K562 (cell line): ENCODE results near the gene ADAMTS2. TPM values are rescaled to one million over a fixed set of nuclear protein-coding genes. Genes with fewer than 3 reads are reported as not detected.
A peak's percentile ranks its signal among the peaks of the same experiment; 100 is the strongest.

ENCODE experiments used
- CXXC5 ChIP-seq: fragments of 250-450 bp; sonication (Bioruptor Pico); IDR thresholded peaks from 2 replicates; pipeline ENCODE4 v1.8.0; 2022; ENCODE audit warnings: inconsistent platforms, mild to moderate bottlenecking, moderate library complexity
- GTF2A2 ChIP-seq: IDR thresholded peaks from 2 replicates; pipeline ENCODE4 v1.6.1; 2016; ENCODE audit warnings: mild to moderate bottlenecking, missing genetic modification characterization, missing compliant biosample characterization
- HNRNPUL1 ChIP-seq: fragments of 200-400 bp; formaldehyde crosslinking; IDR thresholded peaks from 2 replicates; pipeline ENCODE4 v1.6.1; 2017; ENCODE audit warnings: low read length
- RB1 ChIP-seq: fragments of 450-650 bp; IDR thresholded peaks from 2 replicates; pipeline ENCODE4 v1.6.1; 2017; ENCODE audit warnings: low read depth, mild to moderate bottlenecking
- ZBTB7A ChIP-seq: IDR thresholded peaks from 2 replicates; pipeline ENCODE4 v1.6.1; 2011; ENCODE audit warnings: low read depth, mild to moderate bottlenecking, low read length, moderate library complexity, borderline replicate concordance; ENCODE audit not compliant: control insufficient read depth
- ZNF3 ChIP-seq: fragments of 250-450 bp; sonication (Bioruptor Pico); IDR thresholded peaks from 2 replicates; pipeline ENCODE4 v1.5.0; 2021; ENCODE audit warnings: mild to moderate bottlenecking, moderate library complexity
- polyA plus RNA-seq, 8 experiments: library from polyadenylated mRNA; depleted of rRNA in 4 of 8; stranded (reverse) in 5 of 8; unstranded in 3 of 8; fragments of >200 nt; fragmentation: Nextera tagmentation in 2 of 8; fragmentation: Illumina TruSeq in 1 of 8; extraction: Ambion mirVana in 2 of 8; extraction: Trizol in 1 of 8; gene quantifications; 2 replicates each; pipeline versions ENCODE4 v1.2.1 to v1.2.3, GENCODE V29; 2011 to 2014; ENCODE audit warnings: inconsistent platforms in 1 of 8, missing spikeins in 1 of 8
- total RNA-seq, 7 experiments: library from RNA; depleted of rRNA in 6 of 7; stranded (reverse); fragments of >200 nt in 6 of 7; fragmentation: Illumina TruSeq in 2 of 7; extraction: Trizol in 2 of 7; gene quantifications; 2 replicates each; pipeline versions ENCODE4 v1.2.1 to v1.2.3, GENCODE V29; 2011 to 2021; ENCODE audit warnings: low replicate concordance in 1 of 7
- TF ChIP-seq, protein P1 (sequence below), 2 experiments: fragments of 150-350 bp in 1 of 2; IDR thresholded peaks; 2 replicates each; pipeline ENCODE4 v1.6.1; 2012 to 2016; ENCODE audit warnings: low read depth in 2 of 2, low read length in 2 of 2, mild to moderate bottlenecking in 1 of 2, moderate library complexity in 1 of 2
- TF ChIP-seq, protein P2 (sequence below), 2 experiments: fragments of 450-650 bp; formaldehyde crosslinking in 1 of 2; IDR thresholded peaks; 2 replicates each; pipeline versions ENCODE4 v1.4.0 to v1.6.1; 2014 to 2020; ENCODE audit warnings: mild to moderate bottlenecking in 2 of 2, borderline replicate concordance in 1 of 2, low read depth in 1 of 2
- TF ChIP-seq, protein P3 (sequence below): fragments of 450-650 bp; IDR thresholded peaks from 2 replicates; pipeline ENCODE4 v1.6.1; 2016; ENCODE audit warnings: low read depth, mild to moderate bottlenecking, moderate library complexity
- TF ChIP-seq, protein P4 (sequence below): fragments of 250-450 bp; sonication (Bioruptor Pico); IDR thresholded peaks from 2 replicates; pipeline ENCODE4 v1.8.0; 2022; ENCODE audit warnings: inconsistent platforms, mild to moderate bottlenecking, moderate library complexity, borderline replicate concordance

ADAMTS2 gene
- total and polyA plus RNA-seq, 9 of the 15 experiments (the other 6 are each of a cell fraction or from before 2014, with no cell fraction given) = not detected

DNA sequence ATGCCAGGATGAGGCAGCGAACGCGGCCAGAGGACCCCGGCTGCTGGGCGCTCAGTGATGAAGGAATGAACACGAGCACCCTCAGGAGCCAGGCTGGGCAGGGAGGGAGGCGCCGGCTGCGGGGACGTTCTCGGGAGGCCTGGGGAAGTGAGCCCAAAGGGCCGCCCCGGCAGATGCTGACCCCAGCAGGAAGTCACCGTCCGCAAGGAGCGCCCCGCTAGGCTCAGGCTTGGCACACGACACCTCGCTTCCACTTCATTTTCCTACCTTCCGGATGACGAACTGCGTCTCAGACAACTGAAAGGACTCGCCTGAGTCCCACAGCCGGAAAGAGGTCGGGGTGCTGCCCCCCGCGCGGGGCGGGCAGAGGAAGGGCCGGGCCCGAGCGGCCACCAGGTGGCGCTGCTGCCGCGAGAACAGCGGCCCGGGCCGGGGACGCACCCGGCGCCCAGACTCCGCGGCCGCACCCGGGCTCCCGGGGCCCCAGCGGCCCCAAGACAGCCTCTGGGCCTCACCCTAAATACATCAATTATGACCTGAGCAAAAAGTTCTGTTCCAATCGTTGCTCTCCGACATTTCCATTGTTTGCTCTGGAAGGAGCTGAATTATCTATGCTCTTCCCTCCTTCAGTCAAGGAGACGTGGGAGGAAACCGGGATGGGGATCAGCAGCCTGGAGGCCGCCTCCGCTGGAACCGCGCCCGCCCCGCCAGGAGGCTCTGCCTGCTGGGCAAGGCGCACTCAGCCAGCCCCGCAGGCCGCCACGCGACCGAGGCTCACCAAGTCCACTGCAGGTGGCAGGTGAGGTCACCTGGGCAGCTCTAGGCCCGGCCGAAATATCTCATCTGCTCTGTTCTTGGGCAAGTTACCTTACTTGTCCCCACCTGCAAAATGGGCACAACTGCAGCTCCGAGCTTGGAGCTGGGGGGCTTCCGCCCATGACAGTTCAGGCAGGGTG, 178.1 kb downstream of the ADAMTS2 start (continued):
- TF ChIP-seq, protein P1, sequence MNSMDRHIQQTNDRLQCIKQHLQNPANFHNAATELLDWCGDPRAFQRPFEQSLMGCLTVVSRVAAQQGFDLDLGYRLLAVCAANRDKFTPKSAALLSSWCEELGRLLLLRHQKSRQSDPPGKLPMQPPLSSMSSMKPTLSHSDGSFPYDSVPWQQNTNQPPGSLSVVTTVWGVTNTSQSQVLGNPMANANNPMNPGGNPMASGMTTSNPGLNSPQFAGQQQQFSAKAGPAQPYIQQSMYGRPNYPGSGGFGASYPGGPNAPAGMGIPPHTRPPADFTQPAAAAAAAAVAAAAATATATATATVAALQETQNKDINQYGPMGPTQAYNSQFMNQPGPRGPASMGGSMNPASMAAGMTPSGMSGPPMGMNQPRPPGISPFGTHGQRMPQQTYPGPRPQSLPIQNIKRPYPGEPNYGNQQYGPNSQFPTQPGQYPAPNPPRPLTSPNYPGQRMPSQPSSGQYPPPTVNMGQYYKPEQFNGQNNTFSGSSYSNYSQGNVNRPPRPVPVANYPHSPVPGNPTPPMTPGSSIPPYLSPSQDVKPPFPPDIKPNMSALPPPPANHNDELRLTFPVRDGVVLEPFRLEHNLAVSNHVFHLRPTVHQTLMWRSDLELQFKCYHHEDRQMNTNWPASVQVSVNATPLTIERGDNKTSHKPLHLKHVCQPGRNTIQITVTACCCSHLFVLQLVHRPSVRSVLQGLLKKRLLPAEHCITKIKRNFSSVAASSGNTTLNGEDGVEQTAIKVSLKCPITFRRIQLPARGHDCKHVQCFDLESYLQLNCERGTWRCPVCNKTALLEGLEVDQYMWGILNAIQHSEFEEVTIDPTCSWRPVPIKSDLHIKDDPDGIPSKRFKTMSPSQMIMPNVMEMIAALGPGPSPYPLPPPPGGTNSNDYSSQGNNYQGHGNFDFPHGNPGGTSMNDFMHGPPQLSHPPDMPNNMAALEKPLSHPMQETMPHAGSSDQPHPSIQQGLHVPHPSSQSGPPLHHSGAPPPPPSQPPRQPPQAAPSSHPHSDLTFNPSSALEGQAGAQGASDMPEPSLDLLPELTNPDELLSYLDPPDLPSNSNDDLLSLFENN (IDR thresholded peaks at IDR 0.05; ENCODE audit: low read depth in 2 of 2, low read length in 2 of 2) = no peak
- TF ChIP-seq ZNF3 (CRISPR knock-in tag) (no peak), GTF2A2 (tag) (no peak), ZBTB7A (peak; percentile 66; the same call in 1 of the 2 replicates), CXXC5 (CRISPR knock-in tag) (peak; percentile 63), RB1 (peak; percentile 73; the same call in 1 of the 2 replicates), HNRNPUL1 (no peak)
- TF ChIP-seq, protein P2, sequence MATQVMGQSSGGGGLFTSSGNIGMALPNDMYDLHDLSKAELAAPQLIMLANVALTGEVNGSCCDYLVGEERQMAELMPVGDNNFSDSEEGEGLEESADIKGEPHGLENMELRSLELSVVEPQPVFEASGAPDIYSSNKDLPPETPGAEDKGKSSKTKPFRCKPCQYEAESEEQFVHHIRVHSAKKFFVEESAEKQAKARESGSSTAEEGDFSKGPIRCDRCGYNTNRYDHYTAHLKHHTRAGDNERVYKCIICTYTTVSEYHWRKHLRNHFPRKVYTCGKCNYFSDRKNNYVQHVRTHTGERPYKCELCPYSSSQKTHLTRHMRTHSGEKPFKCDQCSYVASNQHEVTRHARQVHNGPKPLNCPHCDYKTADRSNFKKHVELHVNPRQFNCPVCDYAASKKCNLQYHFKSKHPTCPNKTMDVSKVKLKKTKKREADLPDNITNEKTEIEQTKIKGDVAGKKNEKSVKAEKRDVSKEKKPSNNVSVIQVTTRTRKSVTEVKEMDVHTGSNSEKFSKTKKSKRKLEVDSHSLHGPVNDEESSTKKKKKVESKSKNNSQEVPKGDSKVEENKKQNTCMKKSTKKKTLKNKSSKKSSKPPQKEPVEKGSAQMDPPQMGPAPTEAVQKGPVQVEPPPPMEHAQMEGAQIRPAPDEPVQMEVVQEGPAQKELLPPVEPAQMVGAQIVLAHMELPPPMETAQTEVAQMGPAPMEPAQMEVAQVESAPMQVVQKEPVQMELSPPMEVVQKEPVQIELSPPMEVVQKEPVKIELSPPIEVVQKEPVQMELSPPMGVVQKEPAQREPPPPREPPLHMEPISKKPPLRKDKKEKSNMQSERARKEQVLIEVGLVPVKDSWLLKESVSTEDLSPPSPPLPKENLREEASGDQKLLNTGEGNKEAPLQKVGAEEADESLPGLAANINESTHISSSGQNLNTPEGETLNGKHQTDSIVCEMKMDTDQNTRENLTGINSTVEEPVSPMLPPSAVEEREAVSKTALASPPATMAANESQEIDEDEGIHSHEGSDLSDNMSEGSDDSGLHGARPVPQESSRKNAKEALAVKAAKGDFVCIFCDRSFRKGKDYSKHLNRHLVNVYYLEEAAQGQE (IDR thresholded peaks at IDR 0.05; ENCODE audit: borderline replicate concordance) = peak; percentile 87
- TF ChIP-seq, protein P2 (CRISPR knock-in tag; IDR thresholded peaks at IDR 0.05; ENCODE audit: low read depth) = no peak
- TF ChIP-seq, protein P3, sequence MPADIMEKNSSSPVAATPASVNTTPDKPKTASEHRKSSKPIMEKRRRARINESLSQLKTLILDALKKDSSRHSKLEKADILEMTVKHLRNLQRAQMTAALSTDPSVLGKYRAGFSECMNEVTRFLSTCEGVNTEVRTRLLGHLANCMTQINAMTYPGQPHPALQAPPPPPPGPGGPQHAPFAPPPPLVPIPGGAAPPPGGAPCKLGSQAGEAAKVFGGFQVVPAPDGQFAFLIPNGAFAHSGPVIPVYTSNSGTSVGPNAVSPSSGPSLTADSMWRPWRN = no peak
- TF ChIP-seq, protein P4, sequence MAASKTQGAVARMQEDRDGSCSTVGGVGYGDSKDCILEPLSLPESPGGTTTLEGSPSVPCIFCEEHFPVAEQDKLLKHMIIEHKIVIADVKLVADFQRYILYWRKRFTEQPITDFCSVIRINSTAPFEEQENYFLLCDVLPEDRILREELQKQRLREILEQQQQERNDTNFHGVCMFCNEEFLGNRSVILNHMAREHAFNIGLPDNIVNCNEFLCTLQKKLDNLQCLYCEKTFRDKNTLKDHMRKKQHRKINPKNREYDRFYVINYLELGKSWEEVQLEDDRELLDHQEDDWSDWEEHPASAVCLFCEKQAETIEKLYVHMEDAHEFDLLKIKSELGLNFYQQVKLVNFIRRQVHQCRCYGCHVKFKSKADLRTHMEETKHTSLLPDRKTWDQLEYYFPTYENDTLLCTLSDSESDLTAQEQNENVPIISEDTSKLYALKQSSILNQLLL (CRISPR knock-in tag) = no peak
